HG03045 (cell line): ENCODE data around the gene PPP4C.
"Not testable (repeated sequence)": the region's sequence is repeated elsewhere in the genome, so short reads cannot be mapped to it uniquely, and the experiment has no call there.

Experiments used
- ATAC-seq: cut with Tn5 transposase; IDR thresholded peaks from one replicate; pipeline ENCODE4 v1.9.1; 2021; ENCODE audit warnings: mild to moderate bottlenecking, moderate library complexity; ENCODE audit not compliant: unreplicated experiment

PPP4C gene

GRCh38 chr16:30122604-30123160 is 46.9 kb downstream of the PPP4C start:
- ATAC-seq: no peak

DNA sequence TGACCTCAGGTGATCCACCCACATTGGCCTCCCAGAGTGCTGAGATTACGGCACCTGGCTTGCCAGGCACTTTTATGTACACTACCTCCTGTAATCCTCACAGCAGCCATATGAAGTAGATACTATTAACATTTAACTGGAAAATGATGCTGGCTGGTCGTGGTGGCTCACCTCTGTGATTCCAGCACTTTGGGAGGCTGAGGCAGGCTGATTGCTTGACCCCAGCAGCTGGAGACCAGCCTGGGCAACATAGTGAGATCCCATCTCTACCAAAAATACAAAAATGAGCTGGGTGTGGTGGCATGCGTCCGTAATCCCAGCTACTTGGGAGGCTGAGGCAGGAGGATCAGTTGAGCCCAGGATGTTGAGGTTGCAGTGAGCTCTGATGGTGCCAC is 49.2 kb downstream of the PPP4C start:
- ATAC-seq: no peak

DNA sequence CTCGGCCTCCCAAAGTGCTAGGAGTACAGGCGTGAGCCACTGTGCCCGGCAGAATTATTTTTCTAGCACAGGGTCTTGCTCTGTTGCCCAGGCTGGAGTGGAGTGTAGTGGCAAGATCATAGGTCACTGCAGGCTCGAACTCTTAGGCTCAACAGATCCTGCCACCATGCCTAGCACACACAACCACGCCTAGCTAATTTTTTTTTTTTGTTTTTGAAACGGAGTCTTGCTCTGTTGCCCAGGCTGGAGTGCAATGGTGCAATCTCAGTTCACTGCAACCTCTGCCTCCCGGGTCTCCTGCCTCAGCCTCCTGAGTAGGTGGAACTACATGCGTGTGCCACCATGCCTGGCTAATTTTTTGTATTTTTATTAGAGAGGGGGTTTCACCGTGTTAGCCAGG is 49.9 kb downstream of the PPP4C start:
- ATAC-seq: not testable (repeated sequence)

DNA sequence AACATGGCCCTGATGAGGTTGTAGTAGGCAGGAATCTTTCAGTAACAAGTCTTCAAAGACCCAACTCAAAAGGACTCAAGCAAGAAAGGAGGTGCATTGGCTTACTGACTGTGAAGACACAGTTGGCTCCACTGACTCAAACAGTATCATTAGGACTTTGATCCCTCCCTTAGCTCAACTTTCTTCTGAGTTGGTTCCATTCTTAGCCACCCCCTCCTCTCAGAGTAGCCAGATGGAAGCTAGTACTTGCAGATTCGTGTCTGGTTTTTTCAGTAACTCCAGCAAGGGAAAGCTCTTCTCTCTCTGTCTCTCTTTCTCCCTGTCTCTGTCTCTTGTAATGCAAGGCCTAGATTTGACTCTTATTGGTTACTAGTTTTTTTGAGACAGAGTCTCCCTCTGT is 52.2 kb downstream of the PPP4C start:
- no peak for ATAC-seq

GRCh38 chr16:30131869-30132475 is 56.2 kb downstream of the PPP4C start:
- ATAC-seq: no peak

DNA sequence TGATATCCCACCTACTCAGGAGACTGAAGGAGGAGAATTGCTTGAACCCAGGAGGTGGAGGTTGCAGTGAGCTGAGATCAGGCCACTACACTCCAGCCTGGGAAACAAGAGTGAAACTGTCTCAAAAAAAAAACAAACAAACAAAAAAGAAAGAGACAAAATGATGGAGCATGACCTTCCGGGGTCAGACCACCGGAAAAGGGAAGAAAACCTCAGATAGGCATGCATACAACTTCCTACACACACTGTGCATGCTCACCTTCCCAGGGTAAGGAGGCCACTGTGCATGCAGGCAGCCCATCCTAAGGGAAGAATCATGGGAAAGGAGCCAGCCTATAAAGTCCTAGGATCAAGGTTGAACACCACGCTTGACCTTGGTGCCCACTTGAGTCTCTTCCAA is 56.8 kb downstream of the PPP4C start:
- ATAC-seq: no peak
